Endothelial cell of umbilical vein (primary cell): ENCODE data around the gene LMF1. TPM values are rescaled to one million over a fixed set of nuclear protein-coding genes. Genes with fewer than 3 reads are reported as not detected.

ENCODE experiments used
- BruUV-seq: library from RNA; stranded (reverse); fragments of 400-500 nt; replicated peaks from 2 replicates; lab custom pipeline; 2021; lab: Mats Ljungman, UMichigan
- CTCF ChIA-PET: fragments of 300-600, 350-600 bp; sonication (Branson Sonifier 250); formaldehyde crosslinking; loops from one replicate; lab custom pipeline; 2021; ENCODE audit warnings: antibody characterized with exemption, inconsistent platforms; lab: Charles Lee
- POLR2A ChIA-PET: fragments of 300-600, 350-600 bp; sonication (Branson Sonifier 250); formaldehyde crosslinking; loops from one replicate; lab custom pipeline; 2021; ENCODE audit warnings: antibody characterized with exemption, inconsistent platforms; lab: Charles Lee
- DNase-seq: peaks from one replicate; pipeline ENCODE4 v3.0.0-alpha.2; 2011; ENCODE audit warnings: low read depth, low spot score
- FAIRE-seq: peaks from 2 replicates; lab custom pipeline; 2011; peaks lifted over from hg19 to GRCh38; lab: Jason Lieb, UNC
- H2AFZ ChIP-seq: 2 replicates; pipeline ENCODE4 v1.6.0; 2012; ENCODE audit warnings: low read depth, low read length, control low read depth, inconsistent platforms
- H3K27ac ChIP-seq: 2 replicates; pipeline ENCODE4 v1.5.1; 2011; ENCODE audit warnings: low read depth, mild to moderate bottlenecking, control low read depth, low read length, moderate library complexity; ENCODE audit not compliant: insufficient read depth
- H3K27me3 ChIP-seq, 2 experiments: 2 replicates each; pipeline versions ENCODE4 v1.6.0 to v1.6.1; 2011; ENCODE audit warnings: low read length in 2 of 2, mixed read lengths in 1 of 2; ENCODE audit not compliant: control insufficient read depth in 2 of 2, insufficient read depth in 2 of 2
- H3K36me3 ChIP-seq, 2 experiments: 2 replicates in 1 of 2; 3 replicates in 1 of 2; pipeline ENCODE4 v1.5.1; 2011; ENCODE audit warnings: low read length in 2 of 2, mild to moderate bottlenecking in 1 of 2, moderate library complexity in 1 of 2; ENCODE audit not compliant: control insufficient read depth in 2 of 2, insufficient read depth in 2 of 2; ENCODE audit errors: extremely low read depth in 1 of 2
- H3K4me1 ChIP-seq: 3 replicates; pipeline ENCODE4 v1.5.1; 2011; ENCODE audit warnings: mild to moderate bottlenecking, low read length; ENCODE audit not compliant: control insufficient read depth, insufficient read depth; ENCODE audit errors: extremely low read depth
- H3K4me2 ChIP-seq: 2 replicates; pipeline ENCODE4 v1.6.1; 2011; ENCODE audit warnings: low read length, control low read depth, mixed read lengths; ENCODE audit not compliant: insufficient read depth
- H3K4me3 ChIP-seq, 3 experiments: fragments of 200-600 bp in 1 of 3; sonication (generic), shearing (Covaris generic) in 1 of 3; replicated peaks in 1 of 3; 2 replicates each; pipeline ENCODE4 v1.5.1; 2011 to 2016; ENCODE audit warnings: control low read depth in 3 of 3, low read length in 3 of 3, mild to moderate bottlenecking in 2 of 3, inconsistent platforms in 1 of 3, low read depth in 1 of 3, moderate library complexity in 1 of 3; ENCODE audit not compliant: insufficient read depth in 1 of 3
- H3K79me2 ChIP-seq: 2 replicates; pipeline ENCODE4 v1.6.0; 2012; ENCODE audit warnings: low read length, inconsistent platforms; ENCODE audit not compliant: control insufficient read depth, insufficient read depth
- H3K9ac ChIP-seq: replicated peaks from 2 replicates; pipeline ENCODE3; 2011; ENCODE audit warnings: low read length, control low read depth; ENCODE audit not compliant: insufficient read depth; ENCODE audit errors: extremely low read depth
- H3K9me1 ChIP-seq: replicated peaks from 3 replicates; pipeline ENCODE4 v1.6.0; 2011; ENCODE audit warnings: mild to moderate bottlenecking, low read length; ENCODE audit not compliant: control insufficient read depth, insufficient read depth; ENCODE audit errors: extremely low read depth
- H3K9me3 ChIP-seq: replicated peaks from 2 replicates; pipeline ENCODE4 v1.5.1; 2012; ENCODE audit warnings: low read length, inconsistent platforms; ENCODE audit not compliant: control insufficient read depth, insufficient read depth
- H4K20me1 ChIP-seq: replicated peaks from 2 replicates; pipeline ENCODE3; 2011; ENCODE audit warnings: mild to moderate bottlenecking, low read length; ENCODE audit not compliant: control insufficient read depth, insufficient read depth; ENCODE audit errors: extremely low read depth
- EZH2 ChIP-seq: IDR thresholded peaks from 2 replicates; pipeline ENCODE4 v1.6.1; 2012; ENCODE audit warnings: borderline replicate concordance, low read depth, mild to moderate bottlenecking, moderate library complexity, low read length, inconsistent platforms; ENCODE audit not compliant: severe bottlenecking
- FOS ChIP-seq: IDR thresholded peaks from 2 replicates; pipeline ENCODE4 v1.6.1; 2011; ENCODE audit warnings: mild to moderate bottlenecking, low read length, moderate library complexity, borderline replicate concordance; ENCODE audit not compliant: insufficient read depth
- GATA2 ChIP-seq: IDR thresholded peaks from 2 replicates; pipeline ENCODE4 v1.7.0; 2011; ENCODE audit warnings: low read depth, mild to moderate bottlenecking, moderate library complexity, mixed read lengths, low read length; ENCODE audit not compliant: insufficient read length, insufficient read depth
- JUN ChIP-seq: IDR thresholded peaks from 2 replicates; pipeline ENCODE4 v1.6.1; 2011; ENCODE audit warnings: borderline replicate concordance, low read depth; ENCODE audit not compliant: insufficient read length, insufficient read depth
- MYC ChIP-seq: IDR thresholded peaks from one replicate; pipeline ENCODE4 v1.6.1; 2011; ENCODE audit warnings: mild to moderate bottlenecking, low read depth, low read length
- POLR2A ChIP-seq: IDR thresholded peaks from 2 replicates; pipeline ENCODE4 v1.6.1; 2012; ENCODE audit warnings: low read depth, mild to moderate bottlenecking, control low read depth, low read length
- POLR2AphosphoS5 ChIP-seq: IDR thresholded peaks from 2 replicates; pipeline ENCODE4 v1.6.1; 2012; ENCODE audit warnings: low read depth, mild to moderate bottlenecking, control low read depth, low read length, moderate library complexity; ENCODE audit not compliant: insufficient read depth
- dilution Hi-C: fragments of 300-500 bp; cut with MboI; formaldehyde crosslinking; loops from one replicate; pipeline ENCODE4 v1.15.0; 2019; ENCODE audit warnings: low sequenced_read_pairs; ENCODE audit not compliant: extremely low pct_ligation_motif_present
- intact Hi-C: fragments of 100-400 bp; cut with micrococcal nuclease; formaldehyde crosslinking; loops from one replicate; pipeline ENCODE4 v1.10.0; 2022
- polyA plus RNA-seq, 4 experiments: library from polyadenylated mRNA; depleted of rRNA in 3 of 4; stranded (reverse) in 3 of 4; unstranded in 1 of 4; fragments of >200 nt; gene quantifications; 2 replicates each; pipeline versions ENCODE4 v1.2.1 to v1.2.3, GENCODE V29; 2011 to 2012; ENCODE audit warnings: missing spikeins in 1 of 4
- total RNA-seq: library from RNA; stranded (reverse); gene quantifications from 2 replicates; pipeline ENCODE4 v1.2.3, GENCODE V29; 2021
- TF ChIP-seq, protein P1 (sequence below), 2 donors: IDR thresholded peaks; 1 replicate in 1 of 2; 2 replicates in 1 of 2; pipeline ENCODE4 v1.5.1; 2011; ENCODE audit warnings: low read length in 2 of 2, mild to moderate bottlenecking in 2 of 2, moderate library complexity in 2 of 2, control low read depth in 1 of 2, inconsistent platforms in 1 of 2, low read depth in 1 of 2; ENCODE audit not compliant: insufficient read depth in 1 of 2; ENCODE audit errors: extremely low read depth in 1 of 2
- TF ChIP-seq, protein P2 (sequence below): IDR thresholded peaks from 2 replicates; pipeline ENCODE4 v1.6.1; 2011; ENCODE audit not compliant: insufficient read depth, insufficient read length

LMF1 gene
- total and polyA plus RNA-seq, 2 donors (not counting 3 experiments of a cell fraction or from before 2014, with no cell fraction given) = 17.8 TPM

- dilution Hi-C loops = no loop called here
- no peaks in the 10 kb centered on the region for H4K20me1 ChIP-seq
- no TSS peak for BruUV-seq
Measured at GRCh38 chr16:916035-916799, 54.6 kb downstream of the LMF1 start.

More at GRCh38 chr16:916035-916799, 54.6 kb downstream of the LMF1 start:
- no peaks in the 10 kb centered on the region for H3K27me3 ChIP-seq
- FAIRE-seq (no peak), DNase-seq (no peak)
- ChIA-PET POLR2A (no interaction called here), CTCF (no interaction called here)
- no peaks in the 10 kb centered on the region for H3K9me3 ChIP-seq
- H3K79me2 ChIP-seq = no peaks in the 10 kb centered on the region
- H3K4me1 ChIP-seq = no peaks in the 10 kb centered on the region
- H3K4me3 ChIP-seq = no peak overlapping the region
- no peaks in the 10 kb centered on the region for H3K9me1 ChIP-seq
- H3K36me3 ChIP-seq = no peaks in the 10 kb centered on the region
- TF ChIP-seq, protein P1, sequence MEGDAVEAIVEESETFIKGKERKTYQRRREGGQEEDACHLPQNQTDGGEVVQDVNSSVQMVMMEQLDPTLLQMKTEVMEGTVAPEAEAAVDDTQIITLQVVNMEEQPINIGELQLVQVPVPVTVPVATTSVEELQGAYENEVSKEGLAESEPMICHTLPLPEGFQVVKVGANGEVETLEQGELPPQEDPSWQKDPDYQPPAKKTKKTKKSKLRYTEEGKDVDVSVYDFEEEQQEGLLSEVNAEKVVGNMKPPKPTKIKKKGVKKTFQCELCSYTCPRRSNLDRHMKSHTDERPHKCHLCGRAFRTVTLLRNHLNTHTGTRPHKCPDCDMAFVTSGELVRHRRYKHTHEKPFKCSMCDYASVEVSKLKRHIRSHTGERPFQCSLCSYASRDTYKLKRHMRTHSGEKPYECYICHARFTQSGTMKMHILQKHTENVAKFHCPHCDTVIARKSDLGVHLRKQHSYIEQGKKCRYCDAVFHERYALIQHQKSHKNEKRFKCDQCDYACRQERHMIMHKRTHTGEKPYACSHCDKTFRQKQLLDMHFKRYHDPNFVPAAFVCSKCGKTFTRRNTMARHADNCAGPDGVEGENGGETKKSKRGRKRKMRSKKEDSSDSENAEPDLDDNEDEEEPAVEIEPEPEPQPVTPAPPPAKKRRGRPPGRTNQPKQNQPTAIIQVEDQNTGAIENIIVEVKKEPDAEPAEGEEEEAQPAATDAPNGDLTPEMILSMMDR (IDR thresholded peaks at IDR 0.05; ENCODE audit: extremely low read depth in 1 of 2, insufficient read depth in 1 of 2, low read depth in 1 of 2, low read length in 2 of 2) = no peak
- TF ChIP-seq JUN (no peak), POLR2AphosphoS5 (no peak), POLR2A (no peak), GATA2 (no peak), MYC (no peak), FOS (no peak), EZH2 (no peak)
- TF ChIP-seq, protein P2, sequence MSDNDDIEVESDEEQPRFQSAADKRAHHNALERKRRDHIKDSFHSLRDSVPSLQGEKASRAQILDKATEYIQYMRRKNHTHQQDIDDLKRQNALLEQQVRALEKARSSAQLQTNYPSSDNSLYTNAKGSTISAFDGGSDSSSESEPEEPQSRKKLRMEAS = no peak
- intact Hi-C loops = no loop called here
- no peak overlapping the region for H3K4me2 ChIP-seq
- H3K9ac ChIP-seq = no peak overlapping the region
- H3K27ac ChIP-seq = no peak overlapping the region
- H2AFZ ChIP-seq = no peak overlapping the region
